Measurements from ENCODE around the gene GOLGB1.

- TF ChIP-seq EZH2 (IDR thresholded peaks at IDR 0.05; ENCODE audit: insufficient read depth, poor library complexity, severe bottlenecking) (no peak), EZH2phosphoT487 (IDR thresholded peaks at IDR 0.05; ENCODE audit: insufficient read depth, low read depth) (no peak)
These were observed 47.4 kb upstream of the GOLGB1 start for GRCh38 chr3:121796970-121797369.
